Liver (tissue), 9 donors: ENCODE results near the gene KCNMB1. TPM values are rescaled to one million over a fixed set of nuclear protein-coding genes. Genes with fewer than 3 reads are reported as not detected.

ENCODE experiments used
- DNase-seq: peaks from one replicate; pipeline ENCODE4 v3.0.0-alpha.2; 2017; ENCODE audit warnings: low spot score
- H3K27ac ChIP-seq, 2 donors: one replicate each; pipeline ENCODE4 v1.7.0; 2013; ENCODE audit warnings: inconsistent platforms in 2 of 2, low read length in 2 of 2, control low read depth in 1 of 2, low read depth in 1 of 2, mild to moderate bottlenecking in 1 of 2
- H3K27me3 ChIP-seq, 4 donors: one replicate each; pipeline versions ENCODE4 v1.6.1 to v1.7.0; 2013; ENCODE audit warnings: low read length in 3 of 4, inconsistent platforms in 1 of 4, mild to moderate bottlenecking in 1 of 4, moderate library complexity in 1 of 4; ENCODE audit not compliant: control insufficient read depth in 4 of 4, insufficient read depth in 4 of 4
- H3K36me3 ChIP-seq, 4 donors: one replicate each; pipeline versions ENCODE4 v1.6.1 to v1.7.0; 2013; ENCODE audit warnings: low read length in 3 of 4, mild to moderate bottlenecking in 3 of 4, low read depth in 1 of 4, moderate library complexity in 1 of 4; ENCODE audit not compliant: control insufficient read depth in 4 of 4, insufficient read depth in 3 of 4
- H3K4me1 ChIP-seq, 4 donors: one replicate each; pipeline versions ENCODE4 v1.6.1 to v1.7.0; 2013; ENCODE audit warnings: low read length in 3 of 4, mild to moderate bottlenecking in 3 of 4, moderate library complexity in 1 of 4; ENCODE audit not compliant: control insufficient read depth in 4 of 4, insufficient read depth in 4 of 4
- H3K4me3 ChIP-seq, 3 donors: one replicate each; pipeline versions ENCODE4 v1.6.1 to v1.7.0; 2013; ENCODE audit warnings: low read length in 3 of 3, control low read depth in 1 of 3, low read depth in 1 of 3, mild to moderate bottlenecking in 1 of 3
- H3K9ac ChIP-seq, 2 donors: one replicate each; pipeline ENCODE4 v1.7.0; 2013; ENCODE audit warnings: low read length in 2 of 2, mild to moderate bottlenecking in 2 of 2, moderate library complexity in 2 of 2, control low read depth in 1 of 2, low read depth in 1 of 2
- H3K9me3 ChIP-seq, 4 donors: one replicate each; pipeline versions ENCODE4 v1.6.1 to v1.7.0; 2013; ENCODE audit warnings: low read length in 3 of 4; ENCODE audit not compliant: control insufficient read depth in 4 of 4
- EGR1 ChIP-seq, 2 donors: IDR thresholded peaks; 2 replicates each; pipeline ENCODE4 v1.6.1; 2016 to 2018; ENCODE audit warnings: antibody characterized with exemption in 2 of 2, low read depth in 2 of 2
- FOXA1 ChIP-seq: IDR thresholded peaks from 2 replicates; pipeline ENCODE4 v1.6.1; 2016; ENCODE audit warnings: antibody characterized with exemption
- FOXA2 ChIP-seq: IDR thresholded peaks from 2 replicates; pipeline ENCODE4 v1.6.1; 2016; ENCODE audit warnings: antibody characterized with exemption
- GABPA ChIP-seq, 2 donors: IDR thresholded peaks in 1 of 2; conservative IDR thresholded peaks in 1 of 2; 2 replicates each; pipeline ENCODE4 v1.6.1; 2016; ENCODE audit warnings: antibody characterized with exemption in 2 of 2, mild to moderate bottlenecking in 1 of 2, moderate library complexity in 1 of 2
- HNF4A ChIP-seq, 2 donors: conservative IDR thresholded peaks; 2 replicates each; pipeline ENCODE4 v1.6.1; 2016; ENCODE audit warnings: antibody characterized with exemption in 2 of 2, mild to moderate bottlenecking in 2 of 2
- HNF4G ChIP-seq: IDR thresholded peaks from 2 replicates; pipeline ENCODE4 v1.6.1; 2016; ENCODE audit warnings: antibody characterized with exemption
- JUND ChIP-seq, 2 donors: IDR thresholded peaks; 2 replicates each; pipeline ENCODE4 v1.6.1; 2016; ENCODE audit warnings: antibody characterized with exemption in 2 of 2
- RAD21 ChIP-seq, 2 donors: IDR thresholded peaks; 2 replicates each; pipeline ENCODE4 v1.6.1; 2016; ENCODE audit warnings: antibody characterized with exemption in 2 of 2, mild to moderate bottlenecking in 2 of 2
- RXRA ChIP-seq, 2 donors: IDR thresholded peaks; 2 replicates each; pipeline ENCODE4 v1.6.1; 2017 to 2018; ENCODE audit warnings: antibody characterized with exemption in 2 of 2, mild to moderate bottlenecking in 1 of 2
- WGBS: extraction: QIAGEN DNeasy Blood & Tissue Kit; methylation state at CpG from one replicate; pipeline ENCODE4 v1.1.7; 2013; 5-methylcytosine and 5-hydroxymethylcytosine counted together
- polyA plus RNA-seq, 2 donors: library from polyadenylated mRNA; stranded (reverse) in 1 of 2; unstranded in 1 of 2; fragments of 200-250 nt in 1 of 2; fragments of >200 nt in 1 of 2; fragmentation: Nextera tagmentation in 1 of 2; extraction: Ambion mirVana in 1 of 2; gene quantifications; one replicate each; pipeline versions ENCODE4 v1.2.1 to v1.2.3, GENCODE V29; 2013 to 2015
- total RNA-seq, 2 donors: library from RNA; depleted of rRNA; stranded (reverse); fragments of >200 nt; gene quantifications; one replicate each; pipeline ENCODE4 v1.2.3, GENCODE V29; 2014
- TF ChIP-seq, protein P1 (sequence below): IDR thresholded peaks from 2 replicates; pipeline ENCODE4 v1.6.1; 2016; ENCODE audit warnings: antibody characterized with exemption, mild to moderate bottlenecking
- TF ChIP-seq, protein P2 (sequence below): fragments of 150-350 bp; IDR thresholded peaks from 2 replicates; pipeline ENCODE4 v1.5.1; 2017; ENCODE audit warnings: improper control_type of control experiment, low read depth, low read length; ENCODE audit not compliant: missing input control
- TF ChIP-seq, protein P3 (sequence below): IDR thresholded peaks from 2 replicates; pipeline ENCODE4 v1.6.1; 2016; ENCODE audit warnings: antibody characterized with exemption
- TF ChIP-seq, protein P4 (sequence below): IDR thresholded peaks from 2 replicates; pipeline ENCODE4 v1.6.1; 2016; ENCODE audit warnings: antibody characterized with exemption
- donor health status: healthy.
- donor health status: healthy.
- donor health status: healthy.
- donor health status: healthy.
- donor health status: healthy.

The KCNMB1 gene
- total and polyA plus RNA-seq, 4 donors: 0.04 to 0.31 (median 0.20) TPM

DNA sequence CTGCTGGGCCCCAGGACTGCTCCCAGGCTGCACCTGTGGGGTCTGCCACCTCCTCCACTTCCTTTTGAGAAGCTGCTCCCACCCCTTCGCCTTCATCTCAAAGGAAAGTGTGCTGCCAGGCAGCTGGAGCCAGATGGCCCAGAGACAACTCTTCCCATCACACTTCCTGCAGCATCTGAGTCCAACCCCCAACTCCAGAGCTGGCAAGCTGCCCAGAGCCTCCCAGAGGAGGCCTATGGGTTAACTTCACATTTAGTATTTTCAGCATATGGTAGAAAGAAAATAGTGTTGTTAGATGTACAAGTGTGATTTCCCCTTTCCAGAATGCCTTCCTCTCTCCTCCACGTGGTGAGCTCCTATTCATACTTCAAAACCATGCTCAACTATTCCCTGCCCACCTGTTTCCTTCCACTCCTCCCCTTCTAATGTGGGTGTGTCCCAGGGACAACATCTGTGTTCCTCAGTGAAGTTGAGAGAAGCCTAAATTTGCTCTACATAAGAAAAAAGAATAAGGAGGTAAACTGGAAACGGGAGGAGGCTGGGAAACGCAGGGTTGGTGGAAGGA is 38.6 kb upstream of the KCNMB1 start:
- Histone ChIP-seq H3K36me3 (no peaks in the 10 kb centered on the region), H3K4me3 (no peak overlapping the region), H3K9ac (no peak overlapping the region), H3K27ac (no peak overlapping the region), H3K4me1 (no peaks in the 10 kb centered on the region), H3K27me3 (peaks cover 0 to 3% (median 0%) of the 10 kb centered on the region in 4 donors), H3K9me3 (peaks cover 0 to 2% (median 0%) of the 10 kb centered on the region in 4 donors)
- 74% methylated on average over 4 of the region's 4 CpGs for WGBS
- TF ChIP-seq GABPA (IDR thresholded peaks at IDR 0.05 in 1 of 2, conservative IDR thresholded peaks at IDR 0.05 in 1 of 2) (no peak), RAD21 (IDR thresholded peaks at IDR 0.05) (no peak), JUND (IDR thresholded peaks at IDR 0.05) (no peak), RXRA (IDR thresholded peaks at IDR 0.05) (no peak)
- TF ChIP-seq, protein P1, sequence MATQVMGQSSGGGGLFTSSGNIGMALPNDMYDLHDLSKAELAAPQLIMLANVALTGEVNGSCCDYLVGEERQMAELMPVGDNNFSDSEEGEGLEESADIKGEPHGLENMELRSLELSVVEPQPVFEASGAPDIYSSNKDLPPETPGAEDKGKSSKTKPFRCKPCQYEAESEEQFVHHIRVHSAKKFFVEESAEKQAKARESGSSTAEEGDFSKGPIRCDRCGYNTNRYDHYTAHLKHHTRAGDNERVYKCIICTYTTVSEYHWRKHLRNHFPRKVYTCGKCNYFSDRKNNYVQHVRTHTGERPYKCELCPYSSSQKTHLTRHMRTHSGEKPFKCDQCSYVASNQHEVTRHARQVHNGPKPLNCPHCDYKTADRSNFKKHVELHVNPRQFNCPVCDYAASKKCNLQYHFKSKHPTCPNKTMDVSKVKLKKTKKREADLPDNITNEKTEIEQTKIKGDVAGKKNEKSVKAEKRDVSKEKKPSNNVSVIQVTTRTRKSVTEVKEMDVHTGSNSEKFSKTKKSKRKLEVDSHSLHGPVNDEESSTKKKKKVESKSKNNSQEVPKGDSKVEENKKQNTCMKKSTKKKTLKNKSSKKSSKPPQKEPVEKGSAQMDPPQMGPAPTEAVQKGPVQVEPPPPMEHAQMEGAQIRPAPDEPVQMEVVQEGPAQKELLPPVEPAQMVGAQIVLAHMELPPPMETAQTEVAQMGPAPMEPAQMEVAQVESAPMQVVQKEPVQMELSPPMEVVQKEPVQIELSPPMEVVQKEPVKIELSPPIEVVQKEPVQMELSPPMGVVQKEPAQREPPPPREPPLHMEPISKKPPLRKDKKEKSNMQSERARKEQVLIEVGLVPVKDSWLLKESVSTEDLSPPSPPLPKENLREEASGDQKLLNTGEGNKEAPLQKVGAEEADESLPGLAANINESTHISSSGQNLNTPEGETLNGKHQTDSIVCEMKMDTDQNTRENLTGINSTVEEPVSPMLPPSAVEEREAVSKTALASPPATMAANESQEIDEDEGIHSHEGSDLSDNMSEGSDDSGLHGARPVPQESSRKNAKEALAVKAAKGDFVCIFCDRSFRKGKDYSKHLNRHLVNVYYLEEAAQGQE: no peak
- no peak for DNase-seq

DNA sequence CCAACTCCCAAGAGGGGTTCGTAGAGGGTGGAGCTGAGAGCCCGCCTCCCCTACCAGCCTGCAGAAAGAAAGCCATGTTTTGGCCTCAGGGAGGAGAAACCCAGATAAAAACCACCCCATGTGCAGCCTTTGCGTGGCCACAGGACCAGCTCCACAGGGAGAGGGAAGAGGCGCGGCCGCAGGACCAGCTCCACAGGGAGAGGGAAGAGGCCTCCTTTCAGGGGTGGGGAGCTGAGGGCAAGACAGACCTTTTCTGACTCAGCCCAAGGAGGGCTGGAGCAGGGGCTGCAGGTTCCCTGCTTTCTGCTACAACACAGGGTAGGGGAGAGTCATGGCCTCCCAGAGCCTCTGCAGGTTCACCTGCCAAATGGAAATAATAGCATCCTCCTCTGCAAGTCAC is 37.6 kb upstream of the KCNMB1 start:
- no peak for DNase-seq
- no peak for TF ChIP-seq JUND (IDR thresholded peaks at IDR 0.05)
- TF ChIP-seq, protein P2, sequence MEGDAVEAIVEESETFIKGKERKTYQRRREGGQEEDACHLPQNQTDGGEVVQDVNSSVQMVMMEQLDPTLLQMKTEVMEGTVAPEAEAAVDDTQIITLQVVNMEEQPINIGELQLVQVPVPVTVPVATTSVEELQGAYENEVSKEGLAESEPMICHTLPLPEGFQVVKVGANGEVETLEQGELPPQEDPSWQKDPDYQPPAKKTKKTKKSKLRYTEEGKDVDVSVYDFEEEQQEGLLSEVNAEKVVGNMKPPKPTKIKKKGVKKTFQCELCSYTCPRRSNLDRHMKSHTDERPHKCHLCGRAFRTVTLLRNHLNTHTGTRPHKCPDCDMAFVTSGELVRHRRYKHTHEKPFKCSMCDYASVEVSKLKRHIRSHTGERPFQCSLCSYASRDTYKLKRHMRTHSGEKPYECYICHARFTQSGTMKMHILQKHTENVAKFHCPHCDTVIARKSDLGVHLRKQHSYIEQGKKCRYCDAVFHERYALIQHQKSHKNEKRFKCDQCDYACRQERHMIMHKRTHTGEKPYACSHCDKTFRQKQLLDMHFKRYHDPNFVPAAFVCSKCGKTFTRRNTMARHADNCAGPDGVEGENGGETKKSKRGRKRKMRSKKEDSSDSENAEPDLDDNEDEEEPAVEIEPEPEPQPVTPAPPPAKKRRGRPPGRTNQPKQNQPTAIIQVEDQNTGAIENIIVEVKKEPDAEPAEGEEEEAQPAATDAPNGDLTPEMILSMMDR: no peak
- TF ChIP-seq, protein P3, sequence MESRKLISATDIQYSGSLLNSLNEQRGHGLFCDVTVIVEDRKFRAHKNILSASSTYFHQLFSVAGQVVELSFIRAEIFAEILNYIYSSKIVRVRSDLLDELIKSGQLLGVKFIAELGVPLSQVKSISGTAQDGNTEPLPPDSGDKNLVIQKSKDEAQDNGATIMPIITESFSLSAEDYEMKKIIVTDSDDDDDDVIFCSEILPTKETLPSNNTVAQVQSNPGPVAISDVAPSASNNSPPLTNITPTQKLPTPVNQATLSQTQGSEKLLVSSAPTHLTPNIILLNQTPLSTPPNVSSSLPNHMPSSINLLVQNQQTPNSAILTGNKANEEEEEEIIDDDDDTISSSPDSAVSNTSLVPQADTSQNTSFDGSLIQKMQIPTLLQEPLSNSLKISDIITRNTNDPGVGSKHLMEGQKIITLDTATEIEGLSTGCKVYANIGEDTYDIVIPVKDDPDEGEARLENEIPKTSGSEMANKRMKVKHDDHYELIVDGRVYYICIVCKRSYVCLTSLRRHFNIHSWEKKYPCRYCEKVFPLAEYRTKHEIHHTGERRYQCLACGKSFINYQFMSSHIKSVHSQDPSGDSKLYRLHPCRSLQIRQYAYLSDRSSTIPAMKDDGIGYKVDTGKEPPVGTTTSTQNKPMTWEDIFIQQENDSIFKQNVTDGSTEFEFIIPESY: no peak
- no peak for TF ChIP-seq RXRA (IDR thresholded peaks at IDR 0.05)
- no peak for TF ChIP-seq FOXA2
- no peak for TF ChIP-seq EGR1 (IDR thresholded peaks at IDR 0.05; ENCODE audit: low read depth in 2 of 2)
- no peak for TF ChIP-seq HNF4A (conservative IDR thresholded peaks at IDR 0.05)
- TF ChIP-seq, protein P4, sequence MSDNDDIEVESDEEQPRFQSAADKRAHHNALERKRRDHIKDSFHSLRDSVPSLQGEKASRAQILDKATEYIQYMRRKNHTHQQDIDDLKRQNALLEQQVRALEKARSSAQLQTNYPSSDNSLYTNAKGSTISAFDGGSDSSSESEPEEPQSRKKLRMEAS: no peak
- no peak for TF ChIP-seq HNF4G
- TF ChIP-seq FOXA1: no peak
- Histone ChIP-seq H3K36me3 (no peaks in the 10 kb centered on the region), H3K27ac (no peak overlapping the region), H3K9ac (no peak overlapping the region), H3K4me1 (no peaks in the 10 kb centered on the region), H3K4me3 (no peak overlapping the region), H3K9me3 (no peaks in the 10 kb centered on the region), H3K27me3 (peaks cover 0 to 3% (median 0%) of the 10 kb centered on the region in 4 donors)
- WGBS: 90% methylated on average over 6 of the region's 6 CpGs
